ENCODE measurements around the gene GCNA. TPM values are rescaled to one million over a fixed set of nuclear protein-coding genes. Genes with fewer than 3 reads are reported as not detected.
"Not testable (repeated sequence)": the region's sequence is repeated elsewhere in the genome, so short reads cannot be mapped to it uniquely, and the experiment has no call there.

GCNA gene
- total RNA-seq, 2 experiments from 2014 or later: 6.5 to 6.6 TPM

DNA sequence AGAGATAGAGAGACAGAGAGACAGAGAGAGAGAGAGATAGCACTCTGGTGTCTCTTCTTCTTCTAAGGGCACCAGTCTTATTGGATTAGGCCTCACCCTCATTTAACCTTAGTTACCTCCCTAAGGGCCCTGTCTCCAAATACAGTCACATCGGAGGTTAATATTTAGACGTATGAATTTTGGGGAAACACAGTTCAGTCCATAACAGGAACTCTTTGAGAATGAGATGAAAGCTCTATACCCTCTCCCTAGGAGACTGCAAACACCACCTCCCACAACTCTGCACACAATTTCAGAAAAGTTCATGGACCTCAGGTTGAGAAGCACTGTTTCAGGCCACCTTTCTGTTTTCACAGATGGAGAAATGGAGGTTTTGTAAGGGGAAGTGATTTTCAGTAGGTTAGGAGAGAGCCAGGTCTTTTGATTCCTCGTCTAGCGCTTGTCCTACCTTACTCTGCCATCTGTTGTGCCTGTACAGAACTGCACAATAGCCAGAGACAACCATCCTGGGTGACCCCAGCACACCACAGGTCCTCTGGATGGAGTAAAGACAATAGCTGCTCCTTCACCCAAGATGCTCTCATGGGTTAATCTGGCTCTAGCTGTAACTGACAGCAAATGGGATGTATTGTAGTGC is 72.2 kb downstream of the GCNA start:
- H3K9me3 Mint-ChIP-seq (ENCODE audit: insufficient read depth): no peaks in the 10 kb centered on the region
- H3K27ac Mint-ChIP-seq: peak overlapping the region; percentile 11
- DNase-seq (peak; percentile 65), ATAC-seq (peak; percentile 93)
- peaks cover 39% of the 10 kb centered on the region for H3K4me1 Mint-ChIP-seq (ENCODE audit: low read depth)
- ChIA-PET CTCF (interaction anchor here (0.6 to 4.6 kb wide), 10 partner anchors 9 to 134 kb away, joined by 3 to 56 read pairs (median 6); partner anchors contain the start of gene CXCR3), POLR2A (interaction anchor here (0.8 to 1.5 kb wide), 2 partner anchors 32 to 87 kb away, joined by 3 read pairs; partner anchors contain the start of gene CXCR3)
- H3K4me3 Mint-ChIP-seq: no peak overlapping the region
- peaks cover 1% of the 10 kb centered on the region for H3K36me3 Mint-ChIP-seq (ENCODE audit: low read depth)
- peaks cover 3% of the 10 kb centered on the region for H3K27me3 Mint-ChIP-seq (ENCODE audit: low read depth)

DNA sequence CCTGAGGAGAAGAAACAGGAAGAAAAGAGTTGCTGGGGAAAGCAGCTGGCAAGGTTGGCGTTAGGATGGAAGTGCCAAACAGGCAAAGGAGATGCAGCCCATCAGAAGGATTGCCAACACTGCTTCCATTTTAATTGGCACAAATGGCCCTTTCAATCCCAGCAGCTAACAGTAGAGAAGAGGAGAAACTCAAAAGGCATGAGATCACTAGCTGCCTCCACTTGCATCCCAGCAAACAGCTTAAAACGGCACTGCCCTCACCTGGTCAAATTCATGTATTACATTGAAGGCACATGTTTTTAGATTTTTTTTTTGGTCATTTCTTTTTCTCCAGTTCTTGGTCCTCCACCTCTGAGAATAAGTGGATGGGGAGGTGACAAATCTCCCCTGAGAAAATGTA is 74.2 kb downstream of the GCNA start:
- Mint-ChIP-seq H3K36me3 (ENCODE audit: low read depth) (peaks cover 1% of the 10 kb centered on the region), H3K27me3 (ENCODE audit: low read depth) (peaks cover 3% of the 10 kb centered on the region), H3K4me3 (no peak overlapping the region), H3K9me3 (ENCODE audit: insufficient read depth) (no peaks in the 10 kb centered on the region), H3K27ac (peak overlapping the region; percentile 42), H3K4me1 (ENCODE audit: low read depth) (peaks cover 45% of the 10 kb centered on the region)
- DNase-seq (peak; percentile 76), ATAC-seq (peak; percentile 71)
- POLR2A ChIA-PET: interaction anchor here (1.2 kb wide), 1 partner anchor 36 kb away, joined by 6 read pairs; no protein-coding TSS in a partner anchor
- CTCF ChIA-PET: interaction anchor here (0.6 to 4.6 kb wide), 25 partner anchors 9 to 341 kb away, joined by 3 to 56 read pairs (median 4); partner anchors contain the start of genes CXCR3 and TAF1

DNA sequence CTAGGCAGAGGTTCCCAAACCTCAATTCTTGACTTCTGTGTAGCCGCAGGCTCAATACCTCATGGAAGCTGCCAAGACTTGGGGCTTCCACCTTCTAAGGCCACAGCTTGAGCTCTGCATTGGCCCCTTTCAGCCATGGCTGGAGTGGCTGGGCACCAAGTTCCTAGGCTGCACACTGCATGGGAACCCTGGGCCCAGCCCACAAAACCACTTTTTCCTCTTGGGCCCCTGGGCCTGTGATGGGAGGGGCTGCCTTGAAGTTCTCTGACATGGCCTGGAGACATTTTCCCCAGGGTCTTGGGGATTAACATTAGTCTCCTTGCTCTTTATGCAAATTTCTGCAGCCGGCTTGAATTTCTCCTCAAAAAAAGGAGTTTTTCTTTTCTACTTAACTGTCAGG is 75.1 kb downstream of the GCNA start:
- ATAC-seq (no peak), DNase-seq (no peak)
- peaks cover 1% of the 10 kb centered on the region for H3K36me3 Mint-ChIP-seq (ENCODE audit: low read depth)
- H3K9me3 Mint-ChIP-seq (ENCODE audit: insufficient read depth): no peaks in the 10 kb centered on the region
- H3K4me1 Mint-ChIP-seq (ENCODE audit: low read depth): peaks cover 41% of the 10 kb centered on the region
- H3K4me3 Mint-ChIP-seq: no peak overlapping the region
- H3K27ac Mint-ChIP-seq: no peak overlapping the region
- H3K27me3 Mint-ChIP-seq (ENCODE audit: low read depth): peaks cover 4% of the 10 kb centered on the region
- CTCF ChIA-PET: no interaction called here
- POLR2A ChIA-PET: no interaction called here

DNA sequence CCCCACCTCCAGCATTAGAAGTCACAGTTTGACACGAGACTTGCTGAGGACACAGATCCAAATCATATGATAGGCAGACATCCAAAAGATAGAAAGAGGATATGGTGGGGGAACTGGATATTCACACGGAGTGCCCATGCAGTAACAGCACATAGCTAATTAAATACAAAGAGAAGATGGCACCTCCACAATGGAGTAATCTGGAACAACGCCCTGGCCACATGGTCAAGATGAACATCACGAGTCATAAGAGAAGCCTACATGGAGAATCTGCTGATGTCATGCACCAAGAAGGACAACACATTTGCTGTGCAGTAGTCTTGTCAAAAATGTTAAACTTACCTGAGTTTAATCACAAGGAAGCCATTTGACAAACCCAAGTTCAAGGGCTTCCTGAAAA is 79.0 kb downstream of the GCNA start:
- DNase-seq: no peak
- Mint-ChIP-seq H3K27ac (no peak overlapping the region), H3K36me3 (ENCODE audit: low read depth) (peaks cover 1% of the 10 kb centered on the region), H3K4me1 (ENCODE audit: low read depth) (peaks cover 28% of the 10 kb centered on the region), H3K4me3 (no peak overlapping the region), H3K27me3 (ENCODE audit: low read depth) (peaks cover 7% of the 10 kb centered on the region), H3K9me3 (ENCODE audit: insufficient read depth) (no peaks in the 10 kb centered on the region)
- ATAC-seq: no peak
- POLR2A ChIA-PET: no interaction called here
- CTCF ChIA-PET: no interaction called here

DNA sequence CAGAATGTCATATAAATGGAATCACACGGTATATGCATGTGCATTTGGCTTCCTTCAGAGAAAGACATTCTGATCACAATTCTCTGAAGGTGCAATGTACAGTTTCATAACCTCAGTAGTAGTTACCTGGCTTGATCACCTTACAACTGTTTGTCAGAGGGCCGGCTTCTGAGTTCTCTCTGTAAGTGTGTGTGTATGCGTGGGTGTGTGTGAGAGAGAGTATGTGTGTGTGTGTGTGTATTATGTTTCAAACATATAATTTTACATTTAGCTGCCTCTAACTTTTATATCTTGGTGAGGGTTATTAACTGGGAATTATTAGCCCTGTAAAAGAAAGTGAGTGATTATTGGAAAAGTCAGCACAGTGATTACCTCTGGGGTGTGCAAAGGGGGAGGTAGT is 81.1 kb downstream of the GCNA start:
- Mint-ChIP-seq H3K27me3 (ENCODE audit: low read depth) (peaks cover 7% of the 10 kb centered on the region), H3K4me3 (no peak overlapping the region), H3K9me3 (ENCODE audit: insufficient read depth) (no peaks in the 10 kb centered on the region), H3K36me3 (ENCODE audit: low read depth) (no peaks in the 10 kb centered on the region), H3K4me1 (ENCODE audit: low read depth) (peaks cover 36% of the 10 kb centered on the region), H3K27ac (no peak overlapping the region)
- ChIA-PET POLR2A (no interaction called here), CTCF (no interaction called here)
- no peak for ATAC-seq
- no peak for DNase-seq

DNA sequence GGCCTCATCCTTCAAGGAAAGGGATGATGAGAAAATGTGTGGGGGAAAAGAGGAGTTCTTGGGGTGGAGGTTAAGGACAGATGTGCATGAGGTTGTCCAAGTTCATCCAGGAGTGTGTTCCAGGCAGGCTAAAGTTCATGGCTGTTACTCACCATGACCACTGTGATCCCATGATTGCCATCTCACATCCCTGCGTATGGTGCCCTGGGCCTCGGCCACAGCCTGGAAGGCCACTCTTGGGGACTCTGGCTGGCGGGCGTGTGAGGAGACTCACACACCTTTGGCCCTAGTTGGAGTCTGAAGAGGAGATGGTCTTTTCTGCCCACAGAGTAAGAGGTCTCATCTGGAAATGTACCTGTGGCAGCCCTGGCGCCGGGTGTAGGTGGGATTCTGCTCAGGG is 81.7 kb downstream of the GCNA start:
- H3K36me3 Mint-ChIP-seq (ENCODE audit: low read depth): no peaks in the 10 kb centered on the region
- H3K27ac Mint-ChIP-seq: no peak overlapping the region
- no peak for ATAC-seq
- H3K27me3 Mint-ChIP-seq (ENCODE audit: low read depth): peaks cover 7% of the 10 kb centered on the region
- no peak for DNase-seq
- H3K4me1 Mint-ChIP-seq (ENCODE audit: low read depth): peaks cover 37% of the 10 kb centered on the region
- CTCF ChIA-PET: no interaction called here
- H3K4me3 Mint-ChIP-seq: no peak overlapping the region
- no peaks in the 10 kb centered on the region for H3K9me3 Mint-ChIP-seq (ENCODE audit: insufficient read depth)
- POLR2A ChIA-PET: no interaction called here

DNA sequence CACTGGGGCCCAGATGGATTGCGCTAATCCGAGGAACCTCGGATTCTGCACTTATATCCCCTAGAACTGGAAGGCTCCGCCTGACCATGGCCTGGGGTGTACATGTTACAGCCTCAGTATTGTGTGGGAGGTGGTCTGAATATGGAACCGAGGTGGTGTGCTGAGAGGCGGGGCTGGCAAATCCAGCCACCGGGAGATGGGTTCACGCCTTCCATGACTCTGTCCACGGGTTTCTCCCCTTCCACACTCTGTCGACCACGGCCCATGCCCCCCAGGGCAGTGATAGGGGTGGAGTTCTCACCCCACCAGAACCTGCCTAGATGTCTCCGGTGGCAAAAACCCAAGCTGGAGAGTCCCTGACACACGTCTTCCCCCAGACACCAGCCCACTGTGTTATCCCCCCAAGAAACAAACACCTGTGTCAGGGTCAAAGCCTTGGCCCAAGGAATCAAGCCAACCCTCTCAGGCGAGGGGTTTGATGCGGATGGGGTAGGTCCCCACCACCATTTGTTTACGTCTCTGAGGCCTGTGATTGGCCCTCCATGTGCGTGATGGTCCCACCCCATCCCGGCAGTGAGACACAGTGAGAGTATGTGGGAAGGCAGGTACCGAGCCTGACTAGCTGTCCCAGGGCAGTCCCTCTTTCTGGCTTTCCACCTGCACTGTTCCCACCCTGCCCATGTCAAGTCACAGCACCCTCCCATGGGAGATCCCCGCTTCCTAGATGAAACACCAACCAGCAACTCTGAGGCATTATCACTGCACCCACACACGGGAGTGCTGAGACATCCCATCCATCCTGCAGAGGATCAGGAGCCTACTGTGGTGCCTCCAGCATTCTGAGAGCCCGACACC is 82.6 kb downstream of the GCNA start:
- ATAC-seq (no peak), DNase-seq (no peak)
- peaks cover 4% of the 10 kb centered on the region for H3K27me3 Mint-ChIP-seq (ENCODE audit: low read depth)
- ChIA-PET CTCF (no interaction called here), POLR2A (interaction anchor here (0.7 kb wide), 1 partner anchor 25 kb away, joined by 3 read pairs; no protein-coding TSS in a partner anchor)
- H3K36me3 Mint-ChIP-seq (ENCODE audit: low read depth): no peaks in the 10 kb centered on the region
- H3K27ac Mint-ChIP-seq: no peak overlapping the region
- no peak overlapping the region for H3K4me3 Mint-ChIP-seq
- no peaks in the 10 kb centered on the region for H3K9me3 Mint-ChIP-seq (ENCODE audit: insufficient read depth)
- H3K4me1 Mint-ChIP-seq (ENCODE audit: low read depth): peaks cover 37% of the 10 kb centered on the region

DNA sequence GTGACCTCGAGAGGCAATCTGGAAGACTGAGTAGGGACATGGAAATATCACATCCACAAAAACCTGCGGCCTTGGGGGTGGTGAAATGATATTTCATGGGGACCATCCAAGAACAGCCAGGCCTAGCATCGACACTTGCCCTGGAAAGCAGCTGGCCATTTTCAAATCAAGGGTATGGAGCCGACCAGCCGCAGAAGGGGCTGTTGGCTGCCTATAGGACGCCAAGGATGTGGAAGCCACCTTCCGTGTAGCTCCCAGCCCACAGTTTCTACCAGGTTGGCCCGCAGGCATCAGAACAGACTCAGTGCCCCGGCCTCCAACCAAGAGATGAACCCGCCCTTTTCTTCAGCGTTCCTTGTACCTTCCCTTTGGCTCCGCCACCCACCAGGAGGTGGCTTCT is 83.7 kb downstream of the GCNA start:
- H3K9me3 Mint-ChIP-seq (ENCODE audit: insufficient read depth): no peaks in the 10 kb centered on the region
- no peaks in the 10 kb centered on the region for H3K36me3 Mint-ChIP-seq (ENCODE audit: low read depth)
- H3K27ac Mint-ChIP-seq: no peak overlapping the region
- ChIA-PET CTCF (no interaction called here), POLR2A (no interaction called here)
- H3K4me3 Mint-ChIP-seq: no peak overlapping the region
- H3K27me3 Mint-ChIP-seq (ENCODE audit: low read depth): peaks cover 4% of the 10 kb centered on the region
- no peak for ATAC-seq
- no peak for DNase-seq
- peaks cover 32% of the 10 kb centered on the region for H3K4me1 Mint-ChIP-seq (ENCODE audit: low read depth)

DNA sequence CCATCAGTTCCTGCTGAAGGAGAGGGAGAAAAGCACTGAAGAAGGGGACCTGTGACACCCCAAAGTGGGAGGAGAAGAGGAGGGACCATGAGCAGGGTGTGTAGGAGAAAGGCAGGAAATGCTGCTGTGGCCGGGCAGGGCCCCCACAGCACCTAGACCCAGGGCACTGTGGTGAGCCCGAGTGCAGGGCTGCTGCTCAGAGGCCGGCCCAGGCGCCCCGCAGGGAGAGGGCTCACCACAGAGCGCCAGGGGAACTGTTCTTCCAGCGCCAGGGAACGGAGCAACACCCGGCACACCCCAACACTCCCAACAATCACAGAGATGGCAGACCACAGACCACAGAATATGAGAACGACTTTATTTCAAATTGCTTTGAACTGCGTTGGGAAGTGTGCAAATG is 84.4 kb downstream of the GCNA start:
- DNase-seq (peak; percentile 55), ATAC-seq (peak; percentile 54)
- H3K4me1 Mint-ChIP-seq (ENCODE audit: low read depth): peaks cover 31% of the 10 kb centered on the region
- H3K36me3 Mint-ChIP-seq (ENCODE audit: low read depth); H3K9me3 Mint-ChIP-seq (ENCODE audit: insufficient read depth); POLR2A ChIA-PET; H3K27me3 Mint-ChIP-seq (ENCODE audit: low read depth); CTCF ChIA-PET: not testable (repeated sequence)
- H3K27ac Mint-ChIP-seq: peak overlapping the region; percentile 89
- H3K4me3 Mint-ChIP-seq: peak overlapping the region; percentile 72

Other genes starting within 250 kb of the GCNA start
- gene TAF1, start 212.1 kb upstream of the GCNA start, total RNA-seq: 10 to 100 TPM; 35.0 to 43.6 TPM
- 100 to 1,000 TPM; 252 to 264 TPM for gene OGT, start 45.3 kb upstream of the GCNA start, total RNA-seq
- 100 to 1,000 TPM; 141 to 145 TPM for gene CXCR3, start 40.1 kb downstream of the GCNA start, total RNA-seq
- not detected for gene CXorf49, start 139.8 kb downstream of the GCNA start, total RNA-seq
- gene CXorf49B, start 184.9 kb downstream of the GCNA start, total RNA-seq: not detected

All from activated CD8-positive, alpha-beta T cell treated with anti-CD3 and anti-CD28 coated beads, Interleukin-2, amount 10 ng/mL, durations not matched to agents 7 days and 5 days (primary cell).